Measurements from ENCODE around the gene KDM7A. TPM values are rescaled to one million over a fixed set of nuclear protein-coding genes. Genes with fewer than 3 reads are reported as not detected.

KDM7A gene
- total RNA-seq, 3 donors from 2014 or later = 6.3 to 9.5 (median 7.4) TPM

GRCh38 chr7:140036224-140036962 is 140.4 kb downstream of the KDM7A start:
- no peak for DNase-seq
- H3K27me3 Mint-ChIP-seq (ENCODE audit: low read depth) = no peaks in the 10 kb centered on the region
- H3K4me3 Mint-ChIP-seq = no peak overlapping the region
- no peaks in the 10 kb centered on the region for H3K9me3 Mint-ChIP-seq
- peak; percentile 56 to 57 for ATAC-seq
- H3K36me3 Mint-ChIP-seq (ENCODE audit: insufficient read depth) = peaks cover 51% of the 10 kb centered on the region
- H3K4me1 Mint-ChIP-seq (ENCODE audit: low read depth) = peaks cover 32% of the 10 kb centered on the region

- peaks cover 48% of the 10 kb centered on the region for H3K36me3 Mint-ChIP-seq (ENCODE audit: insufficient read depth)
- DNase-seq (no peak), ATAC-seq (no peak)
- H3K4me3 Mint-ChIP-seq = no peak overlapping the region
- no peaks in the 10 kb centered on the region for H3K9me3 Mint-ChIP-seq
- H3K27me3 Mint-ChIP-seq (ENCODE audit: low read depth) = no peaks in the 10 kb centered on the region
- peaks cover 32% of the 10 kb centered on the region for H3K4me1 Mint-ChIP-seq (ENCODE audit: low read depth)
These were observed 141.2 kb downstream of the KDM7A start for GRCh38 chr7:140035400-140036223.

Other genes starting within 250 kb of the KDM7A start
- 10 to 100 TPM; 13.6 to 18.6 (median 14.5) TPM for gene PARP12, start 114.0 kb downstream of the KDM7A start, total RNA-seq
- gene SLC37A3, start 221.5 kb upstream of the KDM7A start, total RNA-seq = 10 to 100 TPM; 33.5 to 44.0 (median 40.9) TPM
- gene RAB19, start 227.1 kb upstream of the KDM7A start, total RNA-seq = 1 to 10 TPM; 3.8 to 4.9 (median 4.0) TPM